Subcutaneous abdominal adipose tissue (tissue), 5 donors: ENCODE measurements around the gene METTL16.

ENCODE experiments used
- H3K27ac ChIP-seq: one replicate; pipeline ENCODE4 v1.7.0; 2013; ENCODE audit warnings: low read depth, mild to moderate bottlenecking, inconsistent platforms, low read length, moderate library complexity
- H3K27me3 ChIP-seq, 5 donors: one replicate each; pipeline ENCODE4 v1.7.0; 2013; ENCODE audit warnings: low read length in 5 of 5, inconsistent platforms in 1 of 5; ENCODE audit not compliant: control insufficient read depth in 5 of 5, insufficient read depth in 4 of 5
- H3K36me3 ChIP-seq, 5 donors: one replicate each; pipeline ENCODE4 v1.7.0; 2013; ENCODE audit warnings: low read length in 5 of 5; ENCODE audit not compliant: control insufficient read depth in 5 of 5, insufficient read depth in 5 of 5
- H3K4me1 ChIP-seq, 5 donors: one replicate each; pipeline ENCODE4 v1.7.0; 2013; ENCODE audit warnings: low read length in 5 of 5, mild to moderate bottlenecking in 3 of 5, moderate library complexity in 1 of 5; ENCODE audit not compliant: control insufficient read depth in 5 of 5, insufficient read depth in 5 of 5
- H3K4me3 ChIP-seq, 5 donors: one replicate each; pipeline ENCODE4 v1.7.0; 2013; ENCODE audit warnings: low read length in 5 of 5, low read depth in 1 of 5
- H3K9ac ChIP-seq, 5 donors: one replicate each; pipeline ENCODE4 v1.7.0; 2013; ENCODE audit warnings: low read length in 5 of 5, mild to moderate bottlenecking in 4 of 5, moderate library complexity in 3 of 5
- H3K9me3 ChIP-seq, 5 donors: one replicate each; pipeline ENCODE4 v1.7.0; 2013; ENCODE audit warnings: low read length in 5 of 5; ENCODE audit not compliant: control insufficient read depth in 5 of 5
- donor health status: healthy.
- donor health status: healthy.
- donor health status: healthy.
- donor health status: healthy.
- donor health status: healthy.

METTL16 gene

GRCh38 chr17:2377659-2378058 is 134.0 kb downstream of the METTL16 start:
- Histone ChIP-seq H3K4me1 (peaks cover 0 to 20% (median 8%) of the 10 kb centered on the region in 5 donors), H3K9me3 (no peaks in the 10 kb centered on the region), H3K36me3 (peaks cover 0 to 76% (median 65%) of the 10 kb centered on the region in 5 donors), H3K4me3 (no peak overlapping the region), H3K9ac (no peak overlapping the region), H3K27ac (no peak overlapping the region), H3K27me3 (no peaks in the 10 kb centered on the region)

- H3K36me3 ChIP-seq = peaks cover 0 to 85% (median 68%) of the 10 kb centered on the region in 5 donors
These were observed 135.6 kb downstream of the METTL16 start for GRCh38 chr17:2376107-2376506.

GRCh38 chr17:2375406-2375805 is 136.3 kb downstream of the METTL16 start:
- Histone ChIP-seq H3K4me3 (no peak overlapping the region), H3K36me3 (peaks cover 0 to 85% (median 61%) of the 10 kb centered on the region in 5 donors), H3K9me3 (no peaks in the 10 kb centered on the region), H3K9ac (no peak overlapping the region), H3K27ac (no peak overlapping the region), H3K27me3 (no peaks in the 10 kb centered on the region), H3K4me1 (peaks cover 0 to 3% (median 0%) of the 10 kb centered on the region in 5 donors)

More at GRCh38 chr17:2376107-2376506, 135.6 kb downstream of the METTL16 start:
- Histone ChIP-seq H3K27me3 (no peaks in the 10 kb centered on the region), H3K27ac (no peak overlapping the region), H3K4me3 (no peak overlapping the region), H3K9ac (no peak overlapping the region), H3K4me1 (peaks cover 0 to 7% (median 0%) of the 10 kb centered on the region in 5 donors), H3K9me3 (no peaks in the 10 kb centered on the region)

- Histone ChIP-seq H3K9me3 (no peaks in the 10 kb centered on the region), H3K27ac (no peak overlapping the region), H3K27me3 (no peaks in the 10 kb centered on the region), H3K4me1 (no peaks in the 10 kb centered on the region), H3K9ac (no peak overlapping the region), H3K4me3 (no peak overlapping the region), H3K36me3 (peaks cover 0 to 85% (median 54%) of the 10 kb centered on the region in 5 donors)
These were observed 137.0 kb downstream of the METTL16 start for GRCh38 chr17:2374549-2375285.

- peaks cover 0 to 73% (median 47%) of the 10 kb centered on the region in 5 donors for H3K36me3 ChIP-seq
- H3K9ac ChIP-seq = no peak overlapping the region
These were observed 138.5 kb downstream of the METTL16 start for GRCh38 chr17:2373179-2373578.

GRCh38 chr17:2372681-2373080 is 139.0 kb downstream of the METTL16 start:
- Histone ChIP-seq H3K9ac (no peak overlapping the region), H3K36me3 (peaks cover 0 to 72% (median 47%) of the 10 kb centered on the region in 5 donors), H3K4me3 (no peak overlapping the region), H3K9me3 (no peaks in the 10 kb centered on the region), H3K27ac (no peak overlapping the region), H3K4me1 (no peaks in the 10 kb centered on the region), H3K27me3 (no peaks in the 10 kb centered on the region)

More at GRCh38 chr17:2373179-2373578, 138.5 kb downstream of the METTL16 start:
- Histone ChIP-seq H3K4me3 (no peak overlapping the region), H3K27ac (no peak overlapping the region), H3K27me3 (no peaks in the 10 kb centered on the region), H3K4me1 (no peaks in the 10 kb centered on the region), H3K9me3 (no peaks in the 10 kb centered on the region)

- Histone ChIP-seq H3K27me3 (no peaks in the 10 kb centered on the region), H3K9me3 (no peaks in the 10 kb centered on the region), H3K9ac (no peak overlapping the region), H3K4me3 (no peak overlapping the region), H3K36me3 (peaks cover 0 to 71% (median 44%) of the 10 kb centered on the region in 5 donors), H3K4me1 (no peaks in the 10 kb centered on the region), H3K27ac (no peak overlapping the region)
These were observed 139.5 kb downstream of the METTL16 start for GRCh38 chr17:2372180-2372579.

GRCh38 chr17:2371183-2372130 is 140.2 kb downstream of the METTL16 start:
- Histone ChIP-seq H3K27ac (no peak overlapping the region), H3K9ac (no peak overlapping the region), H3K4me1 (no peaks in the 10 kb centered on the region), H3K27me3 (no peaks in the 10 kb centered on the region), H3K4me3 (no peak overlapping the region), H3K36me3 (peaks cover 0 to 72% (median 38%) of the 10 kb centered on the region in 5 donors), H3K9me3 (no peaks in the 10 kb centered on the region)

GRCh38 chr17:2370211-2370589 is 141.5 kb downstream of the METTL16 start:
- Histone ChIP-seq H3K36me3 (peaks cover 0 to 72% (median 36%) of the 10 kb centered on the region in 5 donors), H3K9me3 (no peaks in the 10 kb centered on the region), H3K9ac (no peak overlapping the region)

More at GRCh38 chr17:2370211-2370589, 141.5 kb downstream of the METTL16 start:
- Histone ChIP-seq H3K4me1 (no peaks in the 10 kb centered on the region), H3K27ac (no peak overlapping the region), H3K4me3 (no peak overlapping the region), H3K27me3 (no peaks in the 10 kb centered on the region)
